Endothelial cell of umbilical vein (primary cell): ENCODE data around the gene PCNT.

Experiments
- CTCF ChIP-seq, 2 donors: IDR thresholded peaks; 1 replicate in 1 of 2; 2 replicates in 1 of 2; pipeline ENCODE4 v1.5.1; 2011; ENCODE audit warnings: low read length in 2 of 2, mild to moderate bottlenecking in 2 of 2, moderate library complexity in 2 of 2, control low read depth in 1 of 2, inconsistent platforms in 1 of 2, low read depth in 1 of 2; ENCODE audit not compliant: insufficient read depth in 1 of 2; ENCODE audit errors: extremely low read depth in 1 of 2
- EZH2 ChIP-seq: IDR thresholded peaks from 2 replicates; pipeline ENCODE4 v1.6.1; 2012; ENCODE audit warnings: borderline replicate concordance, low read depth, mild to moderate bottlenecking, moderate library complexity, low read length, inconsistent platforms; ENCODE audit not compliant: severe bottlenecking
- FOS ChIP-seq: IDR thresholded peaks from 2 replicates; pipeline ENCODE4 v1.6.1; 2011; ENCODE audit warnings: mild to moderate bottlenecking, low read length, moderate library complexity, borderline replicate concordance; ENCODE audit not compliant: insufficient read depth
- GATA2 ChIP-seq: IDR thresholded peaks from 2 replicates; pipeline ENCODE4 v1.7.0; 2011; ENCODE audit warnings: low read depth, mild to moderate bottlenecking, moderate library complexity, mixed read lengths, low read length; ENCODE audit not compliant: insufficient read length, insufficient read depth
- JUN ChIP-seq: IDR thresholded peaks from 2 replicates; pipeline ENCODE4 v1.6.1; 2011; ENCODE audit warnings: borderline replicate concordance, low read depth; ENCODE audit not compliant: insufficient read length, insufficient read depth
- MYC ChIP-seq: IDR thresholded peaks from one replicate; pipeline ENCODE4 v1.6.1; 2011; ENCODE audit warnings: mild to moderate bottlenecking, low read depth, low read length
- POLR2A ChIP-seq: IDR thresholded peaks from 2 replicates; pipeline ENCODE4 v1.6.1; 2012; ENCODE audit warnings: low read depth, mild to moderate bottlenecking, control low read depth, low read length
- POLR2AphosphoS5 ChIP-seq: IDR thresholded peaks from 2 replicates; pipeline ENCODE4 v1.6.1; 2012; ENCODE audit warnings: low read depth, mild to moderate bottlenecking, control low read depth, low read length, moderate library complexity; ENCODE audit not compliant: insufficient read depth
- TF ChIP-seq, protein P1 (sequence below): IDR thresholded peaks from 2 replicates; pipeline ENCODE4 v1.6.1; 2011; ENCODE audit not compliant: insufficient read depth, insufficient read length

DNA sequence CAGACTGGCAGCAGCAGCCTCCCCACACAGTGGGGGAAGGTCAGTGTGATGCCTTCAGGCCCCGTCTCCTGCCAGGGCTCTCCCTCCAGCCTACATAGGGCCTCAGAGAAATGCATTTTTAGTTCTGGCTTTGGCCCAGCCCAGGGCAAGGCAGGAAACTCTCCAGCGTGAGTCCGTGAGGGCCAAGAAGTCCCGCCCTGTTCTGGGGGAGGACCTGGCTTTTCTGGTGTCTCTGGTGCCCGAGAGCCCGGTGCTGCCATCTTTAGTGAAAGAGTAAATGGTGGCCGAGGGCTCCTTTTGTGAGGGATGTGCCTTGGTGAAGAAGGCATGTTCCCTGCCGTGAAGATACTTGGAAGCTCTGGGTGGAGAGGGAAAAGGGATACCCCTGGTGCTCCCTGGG lies 120.0 kb downstream of the PCNT start:
- no peak for TF ChIP-seq CTCF (IDR thresholded peaks at IDR 0.05; ENCODE audit: extremely low read depth in 1 of 2, insufficient read depth in 1 of 2, low read depth in 1 of 2, low read length in 2 of 2)
- TF ChIP-seq EZH2: no peak
- TF ChIP-seq POLR2AphosphoS5: no peak
- no peak for TF ChIP-seq POLR2A
- no peak for TF ChIP-seq MYC
- TF ChIP-seq, protein P1, sequence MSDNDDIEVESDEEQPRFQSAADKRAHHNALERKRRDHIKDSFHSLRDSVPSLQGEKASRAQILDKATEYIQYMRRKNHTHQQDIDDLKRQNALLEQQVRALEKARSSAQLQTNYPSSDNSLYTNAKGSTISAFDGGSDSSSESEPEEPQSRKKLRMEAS: no peak
- TF ChIP-seq JUN: no peak
- TF ChIP-seq FOS: no peak
- no peak for TF ChIP-seq GATA2
